Fibroblast of skin of abdomen (primary cell): ENCODE measurements around the gene SF3B6.
"Not testable (repeated sequence)": the region's sequence is repeated elsewhere in the genome, so short reads cannot be mapped to it uniquely, and the experiment has no call there.

Experiments
- DNase-seq: peaks from one replicate; pipeline ENCODE4 v3.0.0-alpha.2; 2013

SF3B6 gene

DNA sequence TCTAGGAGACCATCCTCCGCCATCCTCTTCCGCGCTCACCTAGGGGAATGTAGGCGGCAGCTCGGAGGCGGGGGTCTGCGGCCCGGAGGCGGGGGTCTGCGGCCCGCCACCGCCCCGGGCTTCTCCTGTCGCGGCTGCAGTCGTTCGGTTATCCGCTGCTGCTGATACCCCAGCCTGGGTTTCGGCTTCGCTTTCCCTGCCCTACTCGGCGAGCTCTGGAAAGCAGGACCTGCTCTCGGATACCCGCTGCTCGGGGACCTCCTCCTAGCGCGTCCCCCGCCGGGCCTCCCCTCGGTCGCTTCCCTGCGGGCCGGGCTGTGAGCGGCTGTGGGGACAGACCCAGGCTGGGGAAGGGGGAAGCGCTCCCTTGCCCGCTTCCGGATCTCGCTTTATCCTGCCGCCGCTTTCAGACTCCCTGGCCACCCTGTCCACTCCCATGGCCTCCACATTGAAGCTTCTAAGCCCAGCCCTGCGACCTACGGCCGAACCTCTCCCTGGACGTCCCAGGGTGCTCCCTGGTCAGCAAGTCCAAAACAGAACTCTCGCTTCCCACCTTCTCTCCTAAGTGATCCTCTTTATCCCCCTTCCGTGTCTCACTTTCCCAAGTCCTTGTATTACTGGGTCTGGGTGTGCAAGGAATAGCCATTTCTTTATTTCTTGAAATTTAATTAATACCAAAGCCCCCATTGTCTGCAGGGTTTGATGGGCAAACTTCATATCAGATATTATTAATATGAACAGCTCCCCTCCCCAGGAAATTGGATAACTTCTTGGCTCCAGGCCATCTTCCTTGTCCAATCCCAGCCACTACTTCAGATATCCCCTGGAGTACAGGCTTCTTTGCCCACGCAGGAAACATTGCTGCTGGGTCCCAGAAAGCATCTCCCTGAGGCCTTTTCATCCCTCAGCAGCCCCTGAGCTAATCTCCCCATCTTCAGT is 25.8 kb downstream of the SF3B6 start:
- DNase-seq = no peak

- DNase-seq = peak; percentile 34
Observed at GRCh38 chr2:24049485-24050021, 26.6 kb downstream of the SF3B6 start, which contains the start of gene FKBP1B. FKBP1B (plus strand) TSS chr2:24049741; CDS start chr2:24049850, 109 bp downstream.

GRCh38 chr2:24048769-24049484 is 27.2 kb downstream of the SF3B6 start:
- DNase-seq = no peak

GRCh38 chr2:24047703-24048033 is 28.5 kb downstream of the SF3B6 start:
- no peak for DNase-seq

DNA sequence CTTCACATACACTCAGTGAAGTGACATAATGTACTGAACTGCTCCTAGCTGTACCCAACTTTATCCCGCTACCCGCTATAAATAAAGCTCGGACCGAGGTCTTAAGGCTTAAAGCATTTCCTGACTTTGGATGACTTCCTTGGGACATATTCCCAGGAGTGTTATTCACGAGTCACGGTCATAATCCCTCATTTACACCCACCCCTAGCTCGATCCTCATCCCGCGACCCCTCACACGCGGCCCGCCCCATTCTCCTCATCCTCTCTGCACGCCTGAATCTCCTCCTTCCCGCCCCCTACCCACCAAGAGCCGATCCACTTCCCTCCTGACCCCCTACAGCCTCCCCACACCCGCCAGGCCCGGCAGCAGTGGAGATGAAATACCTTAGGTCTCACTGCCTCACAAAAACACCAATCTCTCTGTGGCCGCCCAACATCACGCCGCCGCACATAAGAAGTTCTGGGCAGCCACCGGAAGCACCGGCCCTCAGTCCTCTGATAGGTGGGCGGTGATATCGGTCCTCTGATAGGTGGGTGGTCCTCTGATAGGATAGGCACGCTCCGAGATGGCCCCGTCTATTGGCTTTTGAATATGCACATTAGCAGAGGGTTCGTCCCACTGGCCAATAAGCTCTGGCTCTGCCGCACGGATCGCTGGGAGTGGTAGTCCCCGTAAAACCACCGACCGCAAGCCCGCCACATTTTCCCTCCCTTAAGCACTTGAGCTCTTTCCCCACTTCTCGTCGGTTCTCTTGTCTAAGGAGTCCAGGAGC is 29.0 kb downstream of the SF3B6 start, which contains the start of gene WDCP:
WDCP (minus strand) TSS at position 462 of the 773 bp plus-strand sequence. CDS start 7,897 bp downstream, outside the sequence.
- DNase-seq = peak; percentile 99

GRCh38 chr2:24046599-24046929 is 29.6 kb downstream of the SF3B6 start:
- DNase-seq = no peak

DNA sequence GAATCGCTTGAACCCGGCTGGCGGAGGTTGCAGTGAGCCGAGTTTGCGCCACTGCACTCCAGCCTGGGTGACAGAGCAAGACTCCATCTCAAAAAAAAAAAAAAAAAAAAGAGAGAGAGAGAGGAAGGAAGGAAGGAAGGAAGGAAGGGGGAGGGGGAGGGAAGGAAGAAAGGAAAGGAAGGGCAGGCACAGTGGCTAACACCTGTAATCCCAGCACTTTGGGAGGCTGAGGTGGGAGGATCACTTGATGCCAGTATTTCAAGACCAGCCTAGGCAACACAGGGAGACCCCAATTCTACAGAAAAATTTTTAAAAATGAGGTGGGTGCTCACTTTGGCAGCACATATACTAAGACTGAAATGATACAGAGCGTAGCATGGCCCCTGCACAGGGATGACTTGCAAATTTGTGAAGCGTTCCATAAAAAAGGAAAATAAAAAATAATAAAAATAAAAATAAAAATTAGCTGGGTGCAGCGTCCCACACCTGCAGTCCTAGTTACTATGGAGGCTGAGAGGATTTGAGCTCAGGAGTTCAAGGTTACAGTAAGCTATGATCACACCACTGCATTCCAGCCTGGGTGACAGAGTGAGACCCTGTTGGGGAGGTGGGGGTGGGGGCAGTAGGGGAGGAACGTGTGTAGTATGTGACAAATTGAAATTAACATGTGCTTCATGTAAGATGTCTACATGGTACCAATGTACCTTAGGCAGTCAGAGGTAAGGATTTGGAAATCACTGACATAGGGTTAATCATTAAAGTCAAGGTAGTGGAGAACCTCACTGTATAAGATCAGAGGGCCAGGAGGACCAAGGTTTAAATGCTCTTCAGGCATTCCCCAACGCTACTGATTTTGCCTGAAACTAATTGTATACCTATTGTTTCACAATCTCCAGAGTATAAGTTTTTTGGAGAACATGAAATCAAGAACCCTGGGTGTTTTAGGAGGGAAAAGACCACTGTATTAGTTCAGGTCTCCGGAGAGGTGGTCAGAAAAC is 30.3 kb downstream of the SF3B6 start:
- DNase-seq = no peak

GRCh38 chr2:24043133-24043532 is 33.0 kb downstream of the SF3B6 start:
- not testable (repeated sequence) for DNase-seq

- DNase-seq = no peak
Observed at GRCh38 chr2:24040511-24040910, 35.6 kb downstream of the SF3B6 start.

GRCh38 chr2:24038786-24039499 is 37.2 kb downstream of the SF3B6 start:
- DNase-seq = no peak

DNA sequence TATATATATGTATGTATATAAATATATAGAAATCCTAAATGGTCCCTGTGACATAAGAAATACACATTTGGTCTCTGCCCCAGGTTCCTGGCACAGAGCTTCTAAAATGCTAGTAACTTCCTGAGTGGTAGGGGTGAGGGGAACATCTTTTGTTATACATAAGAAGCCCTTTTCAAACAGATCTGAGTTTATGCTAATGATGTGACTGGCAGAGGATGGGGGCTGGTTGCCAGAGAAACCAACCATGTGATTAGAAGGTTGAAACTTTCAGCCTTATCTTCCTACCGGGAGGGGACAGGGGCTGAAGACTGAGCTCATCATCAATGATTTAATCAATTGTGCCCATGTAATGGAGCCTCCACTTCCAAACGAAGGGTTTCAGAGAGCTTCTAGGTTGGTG is 49.9 kb downstream of the SF3B6 start:
- DNase-seq = no peak

DNA sequence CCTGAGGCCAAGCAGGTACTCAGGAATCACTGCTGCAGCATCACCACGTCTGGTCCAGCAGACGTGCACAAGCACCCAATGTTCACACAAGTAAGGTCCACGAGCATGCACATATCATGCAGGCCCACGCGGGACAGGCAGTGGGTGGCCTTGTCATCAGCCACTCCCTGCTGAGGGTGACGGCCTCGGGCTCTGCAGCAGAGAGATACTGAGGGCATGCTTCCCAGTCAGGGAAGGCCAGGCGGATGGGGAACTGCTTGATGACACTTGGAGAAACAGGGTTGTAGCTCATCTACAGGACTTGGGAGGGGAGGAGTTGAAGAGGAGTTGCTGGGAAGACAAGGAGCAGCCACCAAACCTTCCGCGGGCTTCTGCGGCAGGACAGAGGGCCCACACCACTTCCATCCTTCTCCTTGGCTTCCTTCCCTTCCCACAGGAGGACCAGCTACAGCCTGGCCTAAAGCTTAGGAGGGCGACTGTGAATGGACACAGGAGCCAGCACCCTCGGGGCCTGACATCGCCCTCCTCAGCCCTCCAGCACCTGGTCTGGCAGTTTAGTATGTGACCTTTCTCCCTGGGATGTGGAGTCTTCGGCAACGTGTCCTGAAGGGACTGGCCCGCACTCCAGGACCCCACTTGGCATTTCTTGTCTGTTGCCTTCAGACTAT is 51.0 kb downstream of the SF3B6 start:
- DNase-seq = no peak

DNA sequence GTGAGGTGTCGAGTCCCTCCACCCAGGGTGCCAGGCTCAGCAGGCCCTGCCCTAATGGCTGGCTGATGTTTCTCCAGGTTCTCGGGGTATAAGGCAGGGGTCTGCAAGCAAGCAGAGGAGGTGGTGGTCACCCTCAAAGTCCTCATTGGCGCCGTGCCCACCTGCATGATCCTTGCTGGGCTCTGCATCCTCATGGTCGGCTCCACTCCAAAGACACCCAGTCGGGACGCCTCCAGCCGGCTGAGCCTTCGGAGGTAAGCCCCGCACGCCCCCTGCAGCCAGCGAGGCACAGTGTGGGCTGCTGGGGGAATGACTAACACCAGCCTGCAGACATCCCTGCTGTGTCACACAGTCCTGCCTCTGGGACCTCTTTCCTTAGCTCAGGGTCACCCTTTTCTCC is 52.1 kb downstream of the SF3B6 start:
- peak; percentile 25 for DNase-seq

- no peak for DNase-seq
Observed at GRCh38 chr2:24022975-24023575, 53.1 kb downstream of the SF3B6 start.

GRCh38 chr2:24022324-24022974 is 53.7 kb downstream of the SF3B6 start:
- no peak for DNase-seq

DNA sequence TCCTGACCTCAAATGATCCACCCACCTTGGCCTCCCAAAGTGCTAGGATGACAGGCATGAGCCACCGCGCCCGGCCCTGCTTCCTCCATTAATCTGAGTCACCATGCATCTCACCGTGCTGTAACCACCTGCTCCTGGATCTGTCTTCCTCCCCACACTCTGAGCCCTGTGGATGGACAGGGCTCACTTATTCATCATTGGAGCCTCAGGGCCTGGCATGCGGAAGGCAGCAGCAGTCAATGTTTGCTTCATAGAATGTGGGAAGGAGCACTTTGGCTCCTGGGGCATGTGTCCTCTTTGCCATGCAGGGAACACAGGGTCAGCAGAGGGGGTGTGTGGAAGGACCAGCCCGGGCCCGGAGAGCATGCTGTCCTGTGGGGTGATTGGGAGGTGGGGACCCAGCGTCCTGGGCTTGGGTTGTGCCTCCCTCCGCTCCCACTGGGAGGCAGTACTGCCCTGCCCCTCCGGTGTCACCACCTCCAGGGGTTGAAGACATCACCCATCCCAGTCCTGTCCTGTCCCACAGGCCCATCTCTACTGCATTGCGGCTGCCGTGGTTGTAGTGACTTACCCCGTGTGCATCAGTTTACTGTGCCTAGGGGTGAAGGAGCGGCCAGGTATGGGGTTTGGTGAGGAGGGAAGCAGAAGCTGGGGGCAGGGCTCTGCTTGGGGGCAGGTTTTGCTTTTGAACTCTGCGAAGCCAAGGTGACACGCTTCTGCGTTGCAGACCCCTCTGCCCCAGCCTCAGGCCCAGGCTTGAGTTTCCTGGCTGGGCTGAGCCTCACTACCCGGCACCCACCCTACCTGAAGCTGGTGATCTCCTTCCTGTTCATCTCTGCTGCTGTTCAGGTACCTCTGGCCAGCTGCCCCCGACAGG is 54.8 kb downstream of the SF3B6 start:
- no peak for DNase-seq

GRCh38 chr2:24020244-24020643 is 55.9 kb downstream of the SF3B6 start:
- no peak for DNase-seq

DNA sequence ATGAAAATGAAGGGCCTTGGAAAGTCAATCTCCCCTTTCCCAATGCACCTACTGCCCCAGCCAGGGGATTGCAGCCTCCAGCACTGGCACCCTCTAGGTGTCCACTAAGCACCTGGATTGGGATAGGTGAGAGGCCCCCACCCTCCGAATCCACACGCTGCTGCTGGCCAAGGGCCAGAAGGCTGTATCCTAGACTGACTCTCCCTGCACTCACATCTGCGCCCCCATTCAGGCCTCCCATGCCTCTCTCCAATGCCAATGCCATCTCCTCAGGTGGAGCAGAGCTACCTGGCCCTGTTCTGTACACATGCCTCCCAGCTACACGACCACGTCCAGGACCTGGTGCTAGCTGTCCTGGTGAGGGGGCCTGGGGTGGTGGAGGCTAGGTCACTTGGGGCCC is 56.4 kb downstream of the SF3B6 start:
- no peak for DNase-seq
